Activated naive CD4-positive, alpha-beta T cell treated with anti-CD3 and anti-CD28 coated beads, Interleukin-2, amount 10 ng/mL, durations not matched to agents 7 days and 5 days (primary cell): ENCODE data around the gene PCDHGA1.
"Not testable (repeated sequence)": the region's sequence is repeated elsewhere in the genome, so short reads cannot be mapped to it uniquely, and the experiment has no call there.

Experiments used
- CTCF ChIA-PET: fragments of 350-600 bp; sonication (Branson Sonifier 250); formaldehyde crosslinking; loops from one replicate; lab custom pipeline; 2021; ENCODE audit warnings: antibody characterized with exemption; lab: Charles Lee
- DNase-seq: peaks from one replicate; pipeline ENCODE4 v3.0.0-alpha.2; 2020
- H3K27ac Mint-ChIP-seq: one replicate; pipeline ENCODE4 v1.8.0; 2021; ENCODE audit warnings: mild to moderate bottlenecking, moderate library complexity, mixed read lengths
- H3K27me3 Mint-ChIP-seq: one replicate; pipeline ENCODE4 v1.8.0; 2021; ENCODE audit warnings: mild to moderate bottlenecking, mixed read lengths
- H3K36me3 Mint-ChIP-seq: one replicate; pipeline ENCODE4 v1.8.0; 2021; ENCODE audit warnings: mixed read lengths
- H3K4me1 Mint-ChIP-seq: one replicate; pipeline ENCODE4 v1.8.0; 2021; ENCODE audit warnings: mixed read lengths
- H3K4me3 Mint-ChIP-seq: one replicate; pipeline ENCODE4 v1.8.0; 2021; ENCODE audit warnings: mild to moderate bottlenecking, moderate library complexity, mixed read lengths
- H3K9me3 Mint-ChIP-seq: one replicate; pipeline ENCODE4 v1.8.0; 2021; ENCODE audit warnings: mixed read lengths

The PCDHGA1 gene

DNA sequence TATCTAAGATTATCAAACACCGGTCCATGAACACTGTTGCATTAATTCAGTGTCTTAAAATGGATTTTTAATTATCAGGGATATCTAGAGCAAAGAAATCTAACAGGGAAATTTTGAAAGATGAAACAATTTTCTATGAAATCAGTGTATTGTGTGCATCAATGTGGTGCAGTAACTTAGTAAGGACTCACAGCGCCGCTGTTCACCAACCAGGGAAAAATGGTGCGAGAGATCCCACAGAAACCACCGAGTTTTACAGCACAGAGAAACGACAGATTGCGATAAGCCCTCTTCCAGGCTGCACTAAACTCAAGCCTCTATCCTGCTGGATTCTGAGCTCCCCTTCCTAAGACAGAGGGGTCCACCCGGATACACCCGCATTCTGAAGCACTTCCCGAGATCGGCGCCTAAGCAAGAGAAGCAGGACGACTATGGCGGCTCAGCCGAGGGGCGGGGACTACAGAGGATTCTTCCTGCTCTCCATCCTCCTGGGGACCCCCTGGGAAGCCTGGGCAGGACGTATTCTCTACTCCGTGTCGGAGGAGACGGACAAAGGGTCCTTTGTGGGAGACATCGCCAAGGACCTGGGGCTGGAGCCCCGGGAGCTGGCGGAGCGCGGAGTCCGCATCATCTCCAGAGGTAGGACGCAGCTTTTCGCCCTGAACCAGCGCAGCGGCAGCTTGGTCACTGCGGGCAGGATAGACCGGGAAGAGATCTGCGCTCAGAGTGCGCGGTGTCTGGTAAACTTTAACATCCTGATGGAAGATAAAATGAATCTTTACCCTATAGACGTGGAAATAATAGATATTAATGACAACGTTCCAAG, 52.4 kb downstream of the PCDHGA1 start, which contains the start of gene PCDHGA7:
Gene PCDHGA7 (plus strand): TSS at position 274 of the 826 bp plus-strand sequence. CDS start 158 bp downstream, at position 432.
- no peak for DNase-seq
- Mint-ChIP-seq H3K36me3 (no peaks in the 10 kb centered on the region), H3K27me3 (peaks cover 43% of the 10 kb centered on the region), H3K27ac (no peak within 1 kb of the TSS), H3K9me3 (peaks cover 14% of the 10 kb centered on the region), H3K4me1 (no peaks in the 10 kb centered on the region), H3K4me3 (peak within 1 kb of the TSS; percentile 54)
- CTCF ChIA-PET: interaction anchor here (1.1 kb wide), 1 partner anchor 38 kb away, joined by 3 read pairs; the partner anchor contains the start of gene PCDHGA11

DNA sequence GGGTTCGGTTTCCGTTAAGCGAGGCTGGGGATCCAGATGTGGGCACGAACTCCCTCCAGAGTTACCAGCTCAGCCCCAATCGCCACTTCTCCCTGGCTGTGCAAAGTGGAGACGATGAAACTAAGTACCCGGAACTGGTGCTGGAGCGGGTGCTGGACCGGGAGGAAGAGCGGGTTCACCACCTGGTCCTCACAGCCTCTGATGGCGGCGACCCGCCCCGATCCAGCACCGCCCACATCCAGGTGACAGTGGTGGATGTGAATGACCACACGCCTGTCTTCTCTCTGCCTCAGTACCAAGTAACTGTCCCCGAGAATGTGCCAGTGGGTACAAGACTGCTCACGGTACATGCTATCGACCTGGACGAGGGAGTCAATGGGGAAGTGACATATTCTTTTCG, 53.0 kb downstream of the PCDHGA1 start:
- CTCF ChIA-PET: interaction anchor here (1.1 kb wide), 1 partner anchor 37 kb away, joined by 3 read pairs; the partner anchor contains the start of gene PCDHGA11
- no peaks in the 10 kb centered on the region for H3K4me1 Mint-ChIP-seq
- peaks cover under 1% of the 10 kb centered on the region for H3K36me3 Mint-ChIP-seq
- DNase-seq: no peak
- H3K27ac Mint-ChIP-seq: no peak overlapping the region
- no peak overlapping the region for H3K4me3 Mint-ChIP-seq
- peaks cover 14% of the 10 kb centered on the region for H3K9me3 Mint-ChIP-seq
- H3K27me3 Mint-ChIP-seq: peaks cover 46% of the 10 kb centered on the region

GRCh38 chr5:141384471-141385267, 54.4 kb downstream of the PCDHGA1 start:
- H3K27ac Mint-ChIP-seq: no peak overlapping the region
- no peaks in the 10 kb centered on the region for H3K4me1 Mint-ChIP-seq
- H3K4me3 Mint-ChIP-seq: no peak overlapping the region
- CTCF ChIA-PET: no interaction called here
- peaks cover 22% of the 10 kb centered on the region for H3K9me3 Mint-ChIP-seq
- H3K36me3 Mint-ChIP-seq: peaks cover 3% of the 10 kb centered on the region
- H3K27me3 Mint-ChIP-seq: peaks cover 58% of the 10 kb centered on the region
- no peak for DNase-seq

DNA sequence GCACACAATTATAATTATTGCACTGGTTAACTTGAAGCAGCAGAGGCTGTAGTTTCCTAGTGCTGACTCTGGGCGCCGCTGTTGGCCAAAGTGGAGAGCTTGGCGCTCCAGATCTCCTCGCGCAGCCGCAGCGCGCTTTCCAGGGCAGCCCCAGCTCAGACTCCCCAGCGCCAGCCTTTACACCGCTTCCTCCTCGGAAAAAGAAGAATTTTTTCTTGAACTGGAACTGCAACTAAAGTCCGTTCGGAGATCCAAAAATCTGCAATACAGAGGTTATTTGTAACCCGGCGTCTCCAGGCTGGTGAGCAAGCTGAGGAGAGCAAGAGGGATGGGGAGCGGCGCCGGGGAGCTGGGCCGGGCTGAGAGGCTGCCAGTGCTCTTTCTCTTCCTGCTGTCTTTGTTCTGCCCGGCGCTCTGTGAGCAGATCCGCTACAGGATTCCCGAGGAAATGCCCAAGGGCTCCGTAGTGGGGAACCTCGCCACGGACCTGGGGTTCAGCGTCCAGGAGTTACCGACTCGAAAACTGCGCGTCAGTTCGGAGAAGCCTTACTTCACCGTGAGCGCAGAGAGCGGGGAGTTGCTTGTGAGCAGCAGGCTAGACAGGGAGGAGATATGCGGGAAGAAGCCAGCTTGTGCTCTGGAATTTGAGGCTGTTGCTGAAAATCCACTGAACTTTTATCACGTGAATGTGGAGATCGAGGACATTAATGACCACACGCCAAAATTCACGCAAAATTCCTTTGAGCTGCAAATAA, 57.4 kb downstream of the PCDHGA1 start, which contains the start of gene PCDHGB4:
Gene PCDHGB4 (plus strand): TSS at position 142 of the 755 bp plus-strand sequence. CDS start 187 bp downstream, at position 329.
- CTCF ChIA-PET: interaction anchor here (1.1 to 2.0 kb wide), 3 partner anchors 18 to 123 kb away, joined by 3 to 5 read pairs (median 4); partner anchors contain the start of genes PCDHGA12 and PCDHGB3
- peaks cover 29% of the 10 kb centered on the region for H3K9me3 Mint-ChIP-seq
- peak within 1 kb of the TSS; percentile 31 for H3K4me3 Mint-ChIP-seq
- not testable (repeated sequence) for H3K36me3 Mint-ChIP-seq, H3K4me1 Mint-ChIP-seq
- peak; percentile 43 for DNase-seq
- H3K27ac Mint-ChIP-seq: peak within 1 kb of the TSS; percentile 46
- H3K27me3 Mint-ChIP-seq: peaks cover 49% of the 10 kb centered on the region

GRCh38 chr5:141388661-141389060, 58.3 kb downstream of the PCDHGA1 start:
- CTCF ChIA-PET: no interaction called here
- peaks cover 10% of the 10 kb centered on the region for H3K36me3 Mint-ChIP-seq
- DNase-seq: no peak
- peak overlapping the region; percentile 46 for H3K27ac Mint-ChIP-seq
- H3K4me1 Mint-ChIP-seq: no peaks in the 10 kb centered on the region
- peaks cover 30% of the 10 kb centered on the region for H3K9me3 Mint-ChIP-seq
- H3K4me3 Mint-ChIP-seq: no peak overlapping the region
- H3K27me3 Mint-ChIP-seq: peaks cover 49% of the 10 kb centered on the region

GRCh38 chr5:141389153-141390042, 59.1 kb downstream of the PCDHGA1 start:
- Mint-ChIP-seq H3K4me1 (no peaks in the 10 kb centered on the region), H3K27me3 (peaks cover 53% of the 10 kb centered on the region), H3K27ac (no peak overlapping the region), H3K9me3 (peaks cover 30% of the 10 kb centered on the region), H3K4me3 (peak overlapping the region; percentile 1), H3K36me3 (peaks cover 11% of the 10 kb centered on the region)
- CTCF ChIA-PET: interaction anchor here (1.2 to 2.4 kb wide), 2 partner anchors 23 to 41 kb away, joined by 4 to 8 read pairs; partner anchors contain the start of genes PCDHGA10 and PCDHGA12
- no peak for DNase-seq

DNA sequence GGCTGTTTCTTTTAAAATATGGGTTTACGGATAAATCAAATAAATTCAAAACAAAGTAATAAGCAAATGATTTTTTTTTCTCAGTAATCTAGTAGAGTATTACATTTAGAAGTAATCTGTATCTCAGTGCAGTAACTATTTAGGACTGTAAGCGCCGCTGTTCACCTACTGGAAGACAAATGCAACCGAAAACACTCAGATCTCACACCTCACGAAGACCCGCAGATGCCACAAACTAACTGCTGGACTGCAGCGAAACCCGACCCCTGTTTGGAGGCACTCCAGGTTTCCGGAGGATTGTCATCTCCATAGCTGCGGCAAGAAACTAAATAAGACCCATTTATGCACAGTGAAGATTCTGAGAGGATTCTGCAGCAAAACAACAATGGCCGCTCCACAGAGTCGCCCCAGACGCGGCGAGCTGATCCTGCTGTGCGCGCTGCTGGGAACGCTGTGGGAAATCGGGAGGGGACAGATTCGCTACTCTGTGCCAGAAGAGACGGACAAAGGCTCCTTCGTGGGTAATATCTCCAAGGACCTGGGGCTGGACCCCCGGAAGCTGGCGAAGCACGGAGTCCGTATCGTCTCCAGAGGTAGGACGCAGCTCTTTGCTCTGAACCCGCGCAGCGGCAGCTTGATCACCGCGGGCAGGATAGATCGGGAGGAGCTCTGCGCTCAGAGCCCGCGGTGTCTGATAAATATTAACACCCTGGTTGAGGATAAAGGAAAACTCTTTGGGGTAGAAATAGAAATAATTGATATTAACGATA, 62.3 kb downstream of the PCDHGA1 start, which contains the start of gene PCDHGA8:
Gene PCDHGA8 (plus strand): TSS at position 205 of the 770 bp plus-strand sequence. CDS start 181 bp downstream, at position 386.
- H3K27ac Mint-ChIP-seq: no peak within 1 kb of the TSS
- peaks cover 38% of the 10 kb centered on the region for H3K9me3 Mint-ChIP-seq
- no peaks in the 10 kb centered on the region for H3K4me1 Mint-ChIP-seq
- DNase-seq: no peak
- peaks cover 55% of the 10 kb centered on the region for H3K27me3 Mint-ChIP-seq
- CTCF ChIA-PET: interaction anchor here (2.1 kb wide), 1 partner anchor 28 kb away, joined by 6 read pairs; the partner anchor contains the start of gene PCDHGA11
- peaks cover 11% of the 10 kb centered on the region for H3K36me3 Mint-ChIP-seq
- H3K4me3 Mint-ChIP-seq: no peak within 1 kb of the TSS

DNA sequence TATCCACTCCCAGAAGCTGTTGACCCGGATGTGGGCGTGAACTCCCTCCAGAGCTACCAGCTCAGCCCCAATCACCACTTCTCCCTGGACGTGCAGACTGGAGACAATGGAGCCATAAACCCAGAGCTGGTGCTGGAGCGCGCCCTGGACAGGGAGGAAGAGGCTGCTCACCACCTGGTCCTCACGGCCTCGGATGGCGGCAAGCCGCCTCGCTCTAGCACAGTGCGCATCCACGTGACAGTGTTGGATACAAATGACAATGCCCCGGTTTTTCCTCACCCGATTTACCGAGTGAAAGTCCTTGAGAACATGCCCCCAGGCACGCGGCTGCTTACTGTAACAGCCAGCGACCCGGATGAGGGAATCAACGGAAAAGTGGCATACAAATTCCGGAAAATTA, 63.0 kb downstream of the PCDHGA1 start:
- Mint-ChIP-seq H3K4me1 (no peaks in the 10 kb centered on the region), H3K9me3 (peaks cover 38% of the 10 kb centered on the region), H3K4me3 (no peak overlapping the region), H3K36me3 (peaks cover 11% of the 10 kb centered on the region), H3K27ac (no peak overlapping the region), H3K27me3 (peaks cover 55% of the 10 kb centered on the region)
- CTCF ChIA-PET: no interaction called here
- no peak for DNase-seq

GRCh38 chr5:141394401-141395187, 64.3 kb downstream of the PCDHGA1 start:
- not testable (repeated sequence) for DNase-seq, H3K4me3 Mint-ChIP-seq, H3K4me1 Mint-ChIP-seq, H3K27ac Mint-ChIP-seq
- Mint-ChIP-seq H3K9me3 (peaks cover 37% of the 10 kb centered on the region), H3K36me3 (peaks cover 11% of the 10 kb centered on the region), H3K27me3 (peaks cover 56% of the 10 kb centered on the region)
- CTCF ChIA-PET: interaction anchor here (0.9 to 1.7 kb wide), 2 partner anchors 22 to 26 kb away, joined by 3 to 6 read pairs; partner anchors contain the start of gene PCDHGA11

DNA sequence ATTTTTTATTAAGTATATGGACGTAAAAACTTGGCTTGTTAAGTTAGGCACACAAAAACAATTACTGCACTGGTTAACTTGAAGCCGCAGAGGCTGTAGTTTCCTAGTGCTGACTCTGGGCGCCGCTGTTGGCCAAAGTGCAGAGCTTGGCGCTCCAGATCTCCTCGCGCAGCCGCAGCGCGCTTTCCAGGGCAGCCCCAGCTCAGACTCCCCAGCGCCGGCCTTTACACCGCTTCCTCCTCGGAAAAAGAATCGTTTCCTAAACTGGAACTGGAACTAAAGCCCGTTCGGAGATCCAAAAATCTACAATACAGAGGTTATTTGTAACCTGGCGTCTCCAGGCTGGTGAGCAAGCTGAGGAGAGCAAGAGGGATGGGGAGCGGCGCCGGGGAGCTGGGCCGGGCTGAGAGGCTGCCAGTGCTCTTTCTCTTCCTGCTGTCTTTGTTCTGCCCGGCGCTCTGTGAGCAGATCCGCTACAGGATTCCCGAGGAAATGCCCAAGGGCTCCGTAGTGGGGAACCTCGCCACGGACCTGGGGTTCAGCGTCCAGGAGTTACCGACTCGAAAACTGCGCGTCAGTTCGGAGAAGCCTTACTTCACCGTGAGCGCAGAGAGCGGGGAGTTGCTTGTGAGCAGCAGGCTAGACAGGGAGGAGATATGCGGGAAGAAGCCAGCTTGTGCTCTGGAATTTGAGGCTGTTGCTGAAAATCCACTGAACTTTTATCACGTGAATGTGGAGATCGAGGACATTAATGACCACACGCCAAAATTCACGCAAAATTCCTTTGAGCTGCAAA, 67.6 kb downstream of the PCDHGA1 start, which contains the start of gene PCDHGB5:
Gene PCDHGB5 (plus strand): TSS at position 192 of the 796 bp plus-strand sequence. CDS start 181 bp downstream, at position 373.
- Mint-ChIP-seq H3K4me3 (peak within 1 kb of the TSS; percentile 56), H3K36me3 (peaks cover 13% of the 10 kb centered on the region), H3K9me3 (peaks cover 33% of the 10 kb centered on the region), H3K27me3 (peaks cover 61% of the 10 kb centered on the region)
- CTCF ChIA-PET: interaction anchor here (0.6 to 2.9 kb wide), 8 partner anchors 9 to 557 kb away, joined by 3 to 12 read pairs (median 4); partner anchors contain the start of genes PCDHGA10, PCDHGA11 and PCDHGB3
- not testable (repeated sequence) for H3K4me1 Mint-ChIP-seq, H3K27ac Mint-ChIP-seq
- DNase-seq: peak; percentile 57
